Suppressor macrophage treated with lipopolysaccharide for 1 hour (primary cell): Measurements from ENCODE around the gene FARS2.
A peak's percentile ranks its signal among the peaks of the same experiment; 100 is the strongest.

Experiments
- DNase-seq, 3 donors: peaks; one replicate each; pipeline ENCODE4 v3.0.0-alpha.2; 2020 to 2022

Gene FARS2

GRCh38 chr6:5706124-5707033 is 445.1 kb downstream of the FARS2 start:
- DNase-seq, result no peak

GRCh38 chr6:5707281-5708045 is 446.1 kb downstream of the FARS2 start:
- no peak for DNase-seq

GRCh38 chr6:5710516-5710915 is 449.2 kb downstream of the FARS2 start:
- no peak for DNase-seq

GRCh38 chr6:5710936-5711335 is 449.6 kb downstream of the FARS2 start:
- no peak for DNase-seq

- DNase-seq, result no peak
These were observed 451.3 kb downstream of the FARS2 start for GRCh38 chr6:5712349-5713215.

GRCh38 chr6:5713519-5713918 is 452.2 kb downstream of the FARS2 start:
- no peak for DNase-seq

- peak; percentile 33 to 50 (median 41) for DNase-seq
These were observed 457.1 kb downstream of the FARS2 start for GRCh38 chr6:5718231-5718947.

- DNase-seq, result peak; percentile 89 to 90 (median 89)
These were observed 462.8 kb downstream of the FARS2 start for GRCh38 chr6:5723841-5724691.

GRCh38 chr6:5724911-5725310 is 463.6 kb downstream of the FARS2 start:
- DNase-seq, result peak; percentile 37 to 62 (median 50)

GRCh38 chr6:5726976-5727718 is 465.8 kb downstream of the FARS2 start:
- DNase-seq, result no peak

GRCh38 chr6:5728351-5729079 is 467.2 kb downstream of the FARS2 start:
- DNase-seq, result no peak

- DNase-seq, result peak in 2 of 3 donors; percentile 6 to 13
These were observed 467.7 kb downstream of the FARS2 start for GRCh38 chr6:5729080-5729434.

GRCh38 chr6:5729813-5730517 is 468.7 kb downstream of the FARS2 start:
- DNase-seq, result no peak

GRCh38 chr6:5730585-5731263 is 469.4 kb downstream of the FARS2 start:
- DNase-seq, result peak in 1 of 3 donors; percentile 13

GRCh38 chr6:5731435-5731834 is 470.1 kb downstream of the FARS2 start:
- DNase-seq, result no peak

GRCh38 chr6:5732496-5732895 is 471.2 kb downstream of the FARS2 start:
- DNase-seq, result no peak

GRCh38 chr6:5736016-5736738 is 474.9 kb downstream of the FARS2 start:
- DNase-seq, result no peak

- DNase-seq, result no peak
These were observed 476.1 kb downstream of the FARS2 start for GRCh38 chr6:5737460-5737859.
